GM23338 (cell line): ENCODE data around the gene RESP18. TPM values are rescaled to one million over a fixed set of nuclear protein-coding genes. Genes with fewer than 3 reads are reported as not detected.

ENCODE experiments used
- JUNB ChIP-seq: IDR thresholded peaks from one replicate; pipeline ENCODE4 v1.6.1; 2016; ENCODE audit warnings: antibody characterized with exemption; ENCODE audit not compliant: unreplicated experiment
- REST ChIP-seq: IDR thresholded peaks from one replicate; pipeline ENCODE4 v1.6.1; 2018; ENCODE audit warnings: antibody characterized with exemption; ENCODE audit not compliant: unreplicated experiment
- ZNF462 ChIP-seq: fragments of 250-450 bp; sonication (Bioruptor Pico); IDR thresholded peaks from 2 replicates; pipeline ENCODE4 v1.5.0; 2020; ENCODE audit warnings: mild to moderate bottlenecking, moderate library complexity
- polyA plus RNA-seq: library from polyadenylated mRNA; unstranded; fragments of >200 nt; fragmentation: Nextera tagmentation; extraction: Ambion mirVana; gene quantifications from 2 replicates; pipeline ENCODE4 v1.2.1, GENCODE V29; 2016
- total RNA-seq: library from RNA; depleted of rRNA; stranded (reverse); fragments of >200 nt; shearing (Covaris generic); gene quantifications from 2 replicates; pipeline ENCODE4 v1.2.3, GENCODE V29; 2014

RESP18 gene
- total and polyA plus RNA-seq, 2 experiments from 2014 or later = not detected

GRCh38 chr2:219297766-219298456 lies 34.6 kb downstream of the RESP18 start (continued):
- TF ChIP-seq ZNF462 (CRISPR knock-in tag) (no peak), JUNB (no peak), REST (no peak)
